Peyer's patch (tissue), 4 donors: ENCODE data around the gene RNU2-1.

Experiments used
- POLR2A ChIP-seq, 2 donors: fragments of 450-650 bp; IDR thresholded peaks; one replicate each; pipeline ENCODE4 v1.5.1; 2017; ENCODE audit warnings: antibody characterized with exemption in 2 of 2, mild to moderate bottlenecking in 2 of 2, moderate library complexity in 2 of 2
- TF ChIP-seq, protein P1 (sequence below), 6 experiments: fragments of 450-650 bp in 4 of 6; fragments of 200-600 bp in 2 of 6; sonication (generic) in 1 of 6; IDR thresholded peaks; one replicate each; pipeline ENCODE4 v1.5.1; 2017 to 2019; ENCODE audit warnings: antibody characterized with exemption in 6 of 6, mild to moderate bottlenecking in 3 of 6, moderate library complexity in 1 of 6

DNA sequence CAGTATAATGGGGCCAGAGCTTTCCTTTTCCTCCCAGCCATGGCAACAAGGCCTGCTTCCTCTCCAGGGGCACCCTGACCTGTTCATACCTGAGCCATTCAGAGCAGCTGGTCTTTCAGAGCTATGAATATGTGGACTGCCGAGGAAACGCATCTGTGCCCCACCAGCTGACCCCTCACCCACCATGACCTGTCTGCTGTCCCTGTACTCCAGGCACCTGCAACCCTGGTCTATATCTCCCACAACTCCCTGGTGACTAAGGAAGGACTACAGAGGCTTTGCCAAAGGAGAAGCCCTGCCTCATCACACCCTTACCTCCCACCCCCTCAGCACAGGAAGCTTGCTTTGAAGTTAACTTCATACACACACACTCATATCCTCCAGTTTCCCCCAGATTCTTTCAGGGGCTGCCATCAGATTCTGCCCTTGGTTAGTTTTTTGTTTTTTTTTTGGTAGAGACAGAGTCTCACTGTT lies 16.1 kb downstream of the RNU2-1 start:
- TF ChIP-seq, protein P1, sequence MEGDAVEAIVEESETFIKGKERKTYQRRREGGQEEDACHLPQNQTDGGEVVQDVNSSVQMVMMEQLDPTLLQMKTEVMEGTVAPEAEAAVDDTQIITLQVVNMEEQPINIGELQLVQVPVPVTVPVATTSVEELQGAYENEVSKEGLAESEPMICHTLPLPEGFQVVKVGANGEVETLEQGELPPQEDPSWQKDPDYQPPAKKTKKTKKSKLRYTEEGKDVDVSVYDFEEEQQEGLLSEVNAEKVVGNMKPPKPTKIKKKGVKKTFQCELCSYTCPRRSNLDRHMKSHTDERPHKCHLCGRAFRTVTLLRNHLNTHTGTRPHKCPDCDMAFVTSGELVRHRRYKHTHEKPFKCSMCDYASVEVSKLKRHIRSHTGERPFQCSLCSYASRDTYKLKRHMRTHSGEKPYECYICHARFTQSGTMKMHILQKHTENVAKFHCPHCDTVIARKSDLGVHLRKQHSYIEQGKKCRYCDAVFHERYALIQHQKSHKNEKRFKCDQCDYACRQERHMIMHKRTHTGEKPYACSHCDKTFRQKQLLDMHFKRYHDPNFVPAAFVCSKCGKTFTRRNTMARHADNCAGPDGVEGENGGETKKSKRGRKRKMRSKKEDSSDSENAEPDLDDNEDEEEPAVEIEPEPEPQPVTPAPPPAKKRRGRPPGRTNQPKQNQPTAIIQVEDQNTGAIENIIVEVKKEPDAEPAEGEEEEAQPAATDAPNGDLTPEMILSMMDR (IDR thresholded peaks at IDR 0.05) = no peak
- TF ChIP-seq POLR2A (IDR thresholded peaks at IDR 0.05) = no peak
